ENCODE measurements around the gene PARD3.

DNA sequence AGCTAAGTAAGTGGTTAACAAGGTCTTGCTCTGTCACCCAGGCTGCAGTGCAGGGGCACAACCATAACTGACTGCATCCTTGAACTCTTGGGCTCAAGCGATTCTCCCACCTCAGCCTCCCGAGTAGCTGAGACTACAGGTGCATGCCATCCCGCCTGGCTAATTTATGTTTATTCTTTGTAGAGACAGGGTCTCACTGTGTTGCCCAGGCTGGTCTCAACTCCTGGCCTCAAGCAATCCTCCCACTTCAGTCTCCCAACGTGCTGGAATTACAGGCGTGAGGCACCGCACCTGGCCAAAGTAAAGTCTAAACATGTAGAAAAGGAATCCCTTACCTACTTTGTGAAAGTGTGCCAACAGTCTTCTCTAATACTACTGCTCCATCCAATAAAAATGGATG is 17.9 kb downstream of the PARD3 start:
- TF ChIP-seq EZH2 (IDR thresholded peaks at IDR 0.05; ENCODE audit: low read length, unreplicated experiment) (no peak), EZH2phosphoT487 (IDR thresholded peaks at IDR 0.05; ENCODE audit: borderline replicate concordance, low read length) (no peak)
- TF ChIP-seq, protein P1, sequence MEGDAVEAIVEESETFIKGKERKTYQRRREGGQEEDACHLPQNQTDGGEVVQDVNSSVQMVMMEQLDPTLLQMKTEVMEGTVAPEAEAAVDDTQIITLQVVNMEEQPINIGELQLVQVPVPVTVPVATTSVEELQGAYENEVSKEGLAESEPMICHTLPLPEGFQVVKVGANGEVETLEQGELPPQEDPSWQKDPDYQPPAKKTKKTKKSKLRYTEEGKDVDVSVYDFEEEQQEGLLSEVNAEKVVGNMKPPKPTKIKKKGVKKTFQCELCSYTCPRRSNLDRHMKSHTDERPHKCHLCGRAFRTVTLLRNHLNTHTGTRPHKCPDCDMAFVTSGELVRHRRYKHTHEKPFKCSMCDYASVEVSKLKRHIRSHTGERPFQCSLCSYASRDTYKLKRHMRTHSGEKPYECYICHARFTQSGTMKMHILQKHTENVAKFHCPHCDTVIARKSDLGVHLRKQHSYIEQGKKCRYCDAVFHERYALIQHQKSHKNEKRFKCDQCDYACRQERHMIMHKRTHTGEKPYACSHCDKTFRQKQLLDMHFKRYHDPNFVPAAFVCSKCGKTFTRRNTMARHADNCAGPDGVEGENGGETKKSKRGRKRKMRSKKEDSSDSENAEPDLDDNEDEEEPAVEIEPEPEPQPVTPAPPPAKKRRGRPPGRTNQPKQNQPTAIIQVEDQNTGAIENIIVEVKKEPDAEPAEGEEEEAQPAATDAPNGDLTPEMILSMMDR (conservative IDR thresholded peaks at IDR 0.05; ENCODE audit: low read depth, low read length) = no peak
